K562 (cell line): ENCODE results near the gene AMFR. TPM values are rescaled to one million over a fixed set of nuclear protein-coding genes. Genes with fewer than 3 reads are reported as not detected.

ENCODE experiments used
- ATAC-seq: fragments of 200-7000 bp; cut with Tn5 transposase; 3 replicates; pipeline ENCODE4 v1.9.1; 2020; ENCODE audit warnings: moderate library complexity
- BruUV-seq: library from RNA; stranded (reverse); fragments of 400-500 nt; replicated peaks from 2 replicates; lab custom pipeline; 2021; lab: Mats Ljungman, UMichigan
- CTCF ChIA-PET: fragments of 300-600 bp; formaldehyde crosslinking; extraction: SDS; loops from one replicate; lab custom pipeline; 2021; ENCODE audit warnings: low intra/inter-chr PET ratio; lab: Yijun Ruan, JAX
- POLR2A ChIA-PET: fragments of 300-600, 350-650 bp; sonication (Branson Sonifier 250); formaldehyde crosslinking; extraction: SDS; loops from one replicate; lab custom pipeline; 2021; ENCODE audit warnings: antibody characterized with exemption, inconsistent platforms; lab: Yijun Ruan, JAX
- DNase-seq, 4 experiments: peaks; one replicate each; pipeline versions ENCODE4 v3.0.0 to v3.0.0-alpha.2; 2011 to 2018; ENCODE audit warnings: low spot score in 3 of 4, mixed read lengths in 3 of 4; ENCODE audit errors: extremely low read depth in 1 of 4
- FAIRE-seq: peaks from 2 replicates; lab custom pipeline; 2011; peaks lifted over from hg19 to GRCh38; lab: Jason Lieb, UNC
- H2AFZ ChIP-seq: 2 replicates; pipeline ENCODE4 v1.6.0; 2011; ENCODE audit warnings: low read depth, low read length, control low read depth, inconsistent platforms
- H3K27ac ChIP-seq: fragments of 200-600 bp; 3 replicates; pipeline ENCODE4 v1.8.0; 2011; ENCODE audit warnings: low read depth, mild to moderate bottlenecking, control low read depth, inconsistent platforms, low read length, moderate library complexity, mixed read lengths; ENCODE audit errors: extremely low read depth
- H3K27me3 ChIP-seq, 2 experiments: fragments of 300-600 bp in 1 of 2; 2 replicates in 1 of 2; 3 replicates in 1 of 2; pipeline versions ENCODE4 v1.6.0 to v1.8.0; 2011; ENCODE audit warnings: inconsistent platforms in 2 of 2, low read length in 2 of 2, mild to moderate bottlenecking in 1 of 2, mixed read lengths in 1 of 2, moderate library complexity in 1 of 2; ENCODE audit not compliant: control insufficient read depth in 2 of 2, insufficient read depth in 2 of 2
- H3K36me3 ChIP-seq: fragments of 300-600 bp; 3 replicates; pipeline ENCODE4 v1.8.0; 2011; ENCODE audit warnings: mild to moderate bottlenecking, low read length, inconsistent platforms; ENCODE audit not compliant: control insufficient read depth, insufficient read depth
- H3K4me1 ChIP-seq, 2 experiments: fragments of 200-600 bp in 1 of 2; replicated peaks in 1 of 2; 2 replicates in 1 of 2; 3 replicates in 1 of 2; pipeline versions ENCODE4 v1.5.1 to v1.8.0; 2011; ENCODE audit warnings: inconsistent platforms in 2 of 2, low read length in 2 of 2, mild to moderate bottlenecking in 1 of 2, mixed read lengths in 1 of 2, moderate library complexity in 1 of 2; ENCODE audit not compliant: control insufficient read depth in 2 of 2, insufficient read depth in 2 of 2
- H3K4me2 ChIP-seq: 2 replicates; pipeline ENCODE4 v1.6.1; 2011; ENCODE audit warnings: low read length, control low read depth, inconsistent platforms, mixed read lengths; ENCODE audit not compliant: insufficient read depth
- H3K4me3 ChIP-seq: fragments of 200-600 bp; sonication (generic), shearing (Covaris generic); 2 replicates; pipeline ENCODE4 v1.5.1; 2016; ENCODE audit warnings: control low read depth, inconsistent platforms
- H3K79me2 ChIP-seq: fragments of 200-600 bp; 3 replicates; pipeline ENCODE4 v1.8.0; 2011; ENCODE audit warnings: low read length, inconsistent platforms; ENCODE audit not compliant: control insufficient read depth, insufficient read depth
- H3K9ac ChIP-seq, 2 experiments: 2 replicates each; pipeline versions ENCODE4 v1.6.0 to v1.6.1; 2011; ENCODE audit warnings: low read depth in 2 of 2, low read length in 2 of 2, control low read depth in 1 of 2, inconsistent platforms in 1 of 2, mild to moderate bottlenecking in 1 of 2, mixed read lengths in 1 of 2; ENCODE audit not compliant: insufficient read depth in 1 of 2
- H3K9me1 ChIP-seq: one replicate; pipeline ENCODE4 v1.6.0; 2011; ENCODE audit warnings: inconsistent platforms, mild to moderate bottlenecking, low read length, moderate library complexity; ENCODE audit not compliant: control insufficient read depth, insufficient read depth
- H3K9me3 ChIP-seq: replicated peaks from 2 replicates; pipeline ENCODE4 v1.5.1; 2011; ENCODE audit warnings: low read depth, low read length, inconsistent platforms; ENCODE audit not compliant: control insufficient read depth, insufficient read depth
- H4K20me1 ChIP-seq: replicated peaks from 2 replicates; pipeline ENCODE4 v1.6.1; 2011; ENCODE audit warnings: low read length, inconsistent platforms, mixed read lengths; ENCODE audit not compliant: control insufficient read depth, insufficient read depth
- ESRRA ChIP-seq: fragments of 450-650 bp; IDR thresholded peaks from 2 replicates; pipeline ENCODE4 v1.6.1; 2014; ENCODE audit warnings: low read depth, mild to moderate bottlenecking, moderate library complexity, borderline replicate concordance
- GTF2E2 ChIP-seq: fragments of 200-800 bp; sonication (Bioruptor generic); IDR thresholded peaks from 2 replicates; pipeline ENCODE4 v1.6.1; 2016; ENCODE audit warnings: missing genetic modification characterization, missing compliant biosample characterization
- HOXB6 ChIP-seq: fragments of 250-450 bp; sonication (Bioruptor Pico); IDR thresholded peaks from 2 replicates; pipeline ENCODE4 v1.5.1; 2022; ENCODE audit warnings: mild to moderate bottlenecking, borderline replicate concordance
- NFXL1 ChIP-seq: fragments of 450-650 bp; formaldehyde crosslinking; IDR thresholded peaks from 2 replicates; pipeline ENCODE4 v1.4.0; 2021; ENCODE audit warnings: mild to moderate bottlenecking
- RCOR1 ChIP-seq, 2 experiments: IDR thresholded peaks; 2 replicates each; pipeline ENCODE4 v1.6.1; 2012; ENCODE audit warnings: low read depth in 2 of 2, low read length in 2 of 2, borderline replicate concordance in 1 of 2, improper control_type of control experiment in 1 of 2
- SIN3A ChIP-seq, 2 experiments: fragments of 150-350 bp in 1 of 2; IDR thresholded peaks; 2 replicates each; pipeline ENCODE4 v1.6.1; 2011 to 2016; ENCODE audit warnings: borderline replicate concordance in 2 of 2, low read depth in 2 of 2, low read length in 2 of 2, mild to moderate bottlenecking in 2 of 2, moderate library complexity in 2 of 2; ENCODE audit not compliant: control insufficient read depth in 1 of 2
- WGBS: fragments of 100-300 bp; shearing (Covaris generic); methylation state at CpG from one replicate; pipeline ENCODE4 v1.1.6; 2016; ENCODE audit warnings: low coverage, mixed read lengths; ENCODE audit not compliant: insufficient coverage; ENCODE audit errors: missing lambda C conversion rate; 5-methylcytosine and 5-hydroxymethylcytosine counted together
- in situ Hi-C: fragments of 300-500 bp; cut with MboI; formaldehyde crosslinking; loops from 4 replicates; pipeline ENCODE4 v1.15.0; 2018; ENCODE audit warnings: inconsistent platforms, mixed read lengths
- intact Hi-C: fragments of 100-400 bp; cut with micrococcal nuclease; formaldehyde crosslinking; loops from 2 replicates; pipeline ENCODE4 v1.14.2; 2022
- polyA plus RNA-seq, 8 experiments: library from polyadenylated mRNA; depleted of rRNA in 4 of 8; stranded (reverse) in 5 of 8; unstranded in 3 of 8; fragments of >200 nt; fragmentation: Nextera tagmentation in 2 of 8; fragmentation: Illumina TruSeq in 1 of 8; extraction: Ambion mirVana in 2 of 8; extraction: Trizol in 1 of 8; gene quantifications; 2 replicates each; pipeline versions ENCODE4 v1.2.1 to v1.2.3, GENCODE V29; 2011 to 2014; ENCODE audit warnings: inconsistent platforms in 1 of 8, missing spikeins in 1 of 8
- total RNA-seq, 7 experiments: library from RNA; depleted of rRNA in 6 of 7; stranded (reverse); fragments of >200 nt in 6 of 7; fragmentation: Illumina TruSeq in 2 of 7; extraction: Trizol in 2 of 7; gene quantifications; 2 replicates each; pipeline versions ENCODE4 v1.2.1 to v1.2.3, GENCODE V29; 2011 to 2021; ENCODE audit warnings: low replicate concordance in 1 of 7
- TF ChIP-seq, protein P1 (sequence below), 2 experiments: IDR thresholded peaks; 2 replicates each; pipeline ENCODE4 v1.6.1; 2011; ENCODE audit warnings: borderline replicate concordance in 1 of 2, control low read depth in 1 of 2, low read depth in 1 of 2, low read length in 1 of 2, mild to moderate bottlenecking in 1 of 2, mixed read lengths in 1 of 2, moderate library complexity in 1 of 2; ENCODE audit not compliant: insufficient read depth in 1 of 2, insufficient read length in 1 of 2, poor library complexity in 1 of 2, severe bottlenecking in 1 of 2; ENCODE audit errors: extremely low read depth in 1 of 2
- TF ChIP-seq, protein P2 (sequence below), 2 experiments: IDR thresholded peaks; 2 replicates each; pipeline ENCODE4 v1.6.1; 2012; ENCODE audit warnings: improper control_type of control experiment in 2 of 2, low read depth in 2 of 2, low read length in 2 of 2, borderline replicate concordance in 1 of 2

The AMFR gene
- total and polyA plus RNA-seq, 9 of the 15 experiments (the other 6 are each of a cell fraction or from before 2014, with no cell fraction given) = 15.6 to 113 (median 58.4) TPM

DNA sequence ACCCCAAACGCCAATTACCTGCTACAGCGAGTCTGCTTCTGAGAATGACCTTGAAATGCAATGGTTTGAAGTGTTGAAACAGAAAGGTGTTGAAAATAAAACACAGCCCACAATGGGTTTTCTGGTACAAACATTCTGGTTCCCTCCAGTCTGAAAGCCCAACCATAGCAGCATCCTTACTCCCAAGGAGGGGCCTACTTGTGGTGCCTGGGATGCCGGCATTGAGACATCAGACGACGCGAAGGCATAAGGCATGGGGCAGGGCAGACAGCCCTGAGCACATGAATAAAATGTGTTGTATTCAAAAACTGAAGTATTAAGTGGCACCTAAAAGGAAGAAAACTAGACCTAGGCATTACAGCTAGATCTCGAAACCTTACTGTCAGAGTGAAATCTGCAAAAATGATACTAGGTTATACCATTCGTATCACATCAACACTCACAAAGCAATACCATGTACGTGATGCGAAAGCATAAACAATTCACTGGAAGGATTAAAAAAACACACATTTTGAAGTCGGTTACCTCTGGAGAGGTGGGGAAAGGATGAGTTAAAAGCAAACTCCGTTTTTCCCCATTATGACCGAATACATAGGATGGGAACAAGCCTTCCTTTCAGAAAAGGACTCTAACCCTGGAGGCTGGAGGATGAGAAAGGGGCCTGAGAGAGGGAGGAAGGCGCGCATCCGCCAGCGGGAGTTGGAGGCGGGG lies 25.1 kb upstream of the AMFR start:
- peak in 3 of 4 experiments; percentile 28 to 38 (median 32) for DNase-seq
- H2AFZ ChIP-seq = peak overlapping the region; percentile 84
- WGBS = under 1% methylated on average over 18 of the region's 18 CpGs

More for the DNA sequence above, 25.1 kb upstream of the AMFR start:
- H3K27me3 ChIP-seq = no peaks in the 10 kb centered on the region
- peaks cover 55% of the 10 kb centered on the region for H3K36me3 ChIP-seq
- TF ChIP-seq HOXB6 (no peak), ESRRA (0 out of 2 replicates have a peak, but pooled peaks have one; percentile 44), SIN3A (IDR thresholded peaks at IDR 0.05; ENCODE audit: borderline replicate concordance in 2 of 2, control insufficient read depth in 1 of 2, low read depth in 2 of 2, low read length in 2 of 2) (peak; percentile 15 to 33; a peak in 1 of 4 replicates), NFXL1 (CRISPR knock-in tag) (no peak), GTF2E2 (tag) (peak; percentile 16; the same call in 1 of the 2 replicates), RCOR1 (IDR thresholded peaks at IDR 0.05; ENCODE audit: borderline replicate concordance in 1 of 2, low read depth in 2 of 2, low read length in 2 of 2) (peak in 1 of 2 experiments; percentile 43; a peak in 1 of 4 replicates)
- TF ChIP-seq, protein P1, sequence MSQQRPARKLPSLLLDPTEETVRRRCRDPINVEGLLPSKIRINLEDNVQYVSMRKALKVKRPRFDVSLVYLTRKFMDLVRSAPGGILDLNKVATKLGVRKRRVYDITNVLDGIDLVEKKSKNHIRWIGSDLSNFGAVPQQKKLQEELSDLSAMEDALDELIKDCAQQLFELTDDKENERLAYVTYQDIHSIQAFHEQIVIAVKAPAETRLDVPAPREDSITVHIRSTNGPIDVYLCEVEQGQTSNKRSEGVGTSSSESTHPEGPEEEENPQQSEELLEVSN (IDR thresholded peaks at IDR 0.05; ENCODE audit: borderline replicate concordance in 1 of 2, extremely low read depth in 1 of 2, insufficient read depth in 1 of 2, insufficient read length in 1 of 2, low read depth in 1 of 2, low read length in 1 of 2, poor library complexity in 1 of 2, severe bottlenecking in 1 of 2) = peak in 1 of 2 experiments; percentile 70
- TF ChIP-seq, protein P2, sequence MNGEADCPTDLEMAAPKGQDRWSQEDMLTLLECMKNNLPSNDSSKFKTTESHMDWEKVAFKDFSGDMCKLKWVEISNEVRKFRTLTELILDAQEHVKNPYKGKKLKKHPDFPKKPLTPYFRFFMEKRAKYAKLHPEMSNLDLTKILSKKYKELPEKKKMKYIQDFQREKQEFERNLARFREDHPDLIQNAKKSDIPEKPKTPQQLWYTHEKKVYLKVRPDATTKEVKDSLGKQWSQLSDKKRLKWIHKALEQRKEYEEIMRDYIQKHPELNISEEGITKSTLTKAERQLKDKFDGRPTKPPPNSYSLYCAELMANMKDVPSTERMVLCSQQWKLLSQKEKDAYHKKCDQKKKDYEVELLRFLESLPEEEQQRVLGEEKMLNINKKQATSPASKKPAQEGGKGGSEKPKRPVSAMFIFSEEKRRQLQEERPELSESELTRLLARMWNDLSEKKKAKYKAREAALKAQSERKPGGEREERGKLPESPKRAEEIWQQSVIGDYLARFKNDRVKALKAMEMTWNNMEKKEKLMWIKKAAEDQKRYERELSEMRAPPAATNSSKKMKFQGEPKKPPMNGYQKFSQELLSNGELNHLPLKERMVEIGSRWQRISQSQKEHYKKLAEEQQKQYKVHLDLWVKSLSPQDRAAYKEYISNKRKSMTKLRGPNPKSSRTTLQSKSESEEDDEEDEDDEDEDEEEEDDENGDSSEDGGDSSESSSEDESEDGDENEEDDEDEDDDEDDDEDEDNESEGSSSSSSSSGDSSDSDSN (IDR thresholded peaks at IDR 0.05; ENCODE audit: borderline replicate concordance in 1 of 2, low read depth in 2 of 2, low read length in 2 of 2) = 0 out of 4 replicates have a peak, but pooled peaks of 1 of the 2 experiments have one; percentile 27
- no peaks in the 10 kb centered on the region for H3K9me3 ChIP-seq
- ATAC-seq (peak; percentile 57), FAIRE-seq (peak; percentile 26)
- peaks cover 0 to 16% of the 10 kb centered on the region in 2 experiments; a peak in 4 of 5 replicates for H3K4me1 ChIP-seq
- H3K27ac ChIP-seq = peak overlapping the region; percentile 88
- peak overlapping the region; percentile 93 to 98 for H3K9ac ChIP-seq
- intact Hi-C loops (no loop called here), in situ Hi-C loops (no loop called here)
- BruUV-seq = TSS peak; percentile 42
- peaks cover 18% of the 10 kb centered on the region for H4K20me1 ChIP-seq
- peak overlapping the region; percentile 89 for H3K4me3 ChIP-seq
- H3K4me2 ChIP-seq = peak overlapping the region; percentile 95
- peaks cover 83% of the 10 kb centered on the region for H3K79me2 ChIP-seq
- CTCF ChIA-PET = no interaction called here
- H3K9me1 ChIP-seq = no peaks in the 10 kb centered on the region
- POLR2A ChIA-PET = interaction anchor here (0.6 to 2.9 kb wide), 12 partner anchors 10 to 155 kb away, joined by 3 to 17 read pairs (median 4); no protein-coding TSS in a partner anchor
